GM19238 (cell line): ENCODE results near the gene CADPS2.

Source experiments
- DNase-seq: peaks from one replicate; pipeline ENCODE4 v3.0.0; 2011; ENCODE audit warnings: low spot score; ENCODE audit not compliant: insufficient read length

CADPS2 gene

GRCh38 chr7:122384528-122384927 lies 501.7 kb downstream of the CADPS2 start:
- DNase-seq: no peak

- DNase-seq: no peak
Observed at GRCh38 chr7:122383934-122384333, 502.3 kb downstream of the CADPS2 start.

DNA sequence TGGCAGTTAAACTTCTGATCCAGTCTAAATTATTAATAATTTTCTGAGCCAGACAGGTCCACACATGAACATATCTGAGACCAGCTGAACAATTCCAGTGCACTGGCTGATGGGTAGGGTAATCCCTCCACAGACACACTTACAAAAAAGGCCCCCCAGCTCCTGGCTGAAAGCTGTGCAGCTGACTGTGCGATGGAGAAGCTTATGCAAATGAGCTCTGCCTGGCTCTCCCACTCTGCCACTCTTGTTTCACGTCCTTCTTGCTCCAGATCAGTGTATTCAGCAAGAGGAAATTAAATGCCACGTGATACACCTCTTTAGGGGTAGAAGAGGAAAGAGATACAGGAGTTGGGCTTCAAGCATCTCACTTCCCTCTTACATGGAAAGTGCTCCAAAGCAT lies 505.3 kb downstream of the CADPS2 start:
- no peak for DNase-seq

GRCh38 chr7:122379491-122379890 lies 506.8 kb downstream of the CADPS2 start:
- no peak for DNase-seq

DNA sequence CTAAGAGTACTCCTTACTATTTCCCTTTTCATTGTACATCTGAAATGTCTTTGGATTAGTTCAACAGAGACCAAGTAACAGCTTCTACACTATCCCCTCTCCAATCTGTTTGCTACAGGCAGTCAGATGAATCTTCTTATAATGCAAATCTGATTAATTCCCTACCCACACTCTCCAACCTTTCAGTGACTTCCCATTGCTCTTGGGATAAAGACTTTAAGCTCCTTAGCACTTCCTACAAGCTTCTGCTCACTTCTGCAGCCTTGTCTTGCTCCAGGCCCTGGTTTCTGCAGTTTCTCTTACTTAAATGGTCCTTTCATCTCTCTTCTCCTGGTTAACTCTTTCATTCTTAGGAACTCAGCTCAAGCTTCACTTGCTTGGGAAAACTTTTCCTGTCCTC lies 516.5 kb downstream of the CADPS2 start:
- no peak for DNase-seq

DNA sequence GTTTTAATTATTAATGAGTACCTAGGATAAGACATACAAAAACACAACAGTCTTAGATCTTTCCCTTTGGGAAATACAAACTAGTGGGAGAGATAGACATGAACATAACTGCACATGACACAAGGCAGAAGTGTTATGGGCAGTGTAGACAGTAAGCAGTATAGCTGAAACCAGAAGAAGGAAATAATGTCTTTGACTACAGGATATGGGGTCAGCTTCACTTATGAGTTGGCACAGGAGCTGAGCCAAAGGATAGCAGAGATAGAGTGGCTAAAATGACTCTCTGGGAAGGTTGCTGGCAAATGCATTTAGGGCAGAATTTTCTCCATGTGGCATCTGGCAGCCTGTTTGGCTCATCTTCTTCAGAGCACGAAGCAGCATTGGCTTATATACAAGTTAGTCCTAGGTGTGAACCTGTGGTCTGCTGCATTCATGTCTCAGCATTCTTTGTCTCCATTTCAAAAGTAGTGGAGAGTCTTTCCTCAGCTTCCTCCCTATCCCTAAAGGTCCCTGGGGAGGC lies 521.4 kb downstream of the CADPS2 start:
- DNase-seq: no peak

DNA sequence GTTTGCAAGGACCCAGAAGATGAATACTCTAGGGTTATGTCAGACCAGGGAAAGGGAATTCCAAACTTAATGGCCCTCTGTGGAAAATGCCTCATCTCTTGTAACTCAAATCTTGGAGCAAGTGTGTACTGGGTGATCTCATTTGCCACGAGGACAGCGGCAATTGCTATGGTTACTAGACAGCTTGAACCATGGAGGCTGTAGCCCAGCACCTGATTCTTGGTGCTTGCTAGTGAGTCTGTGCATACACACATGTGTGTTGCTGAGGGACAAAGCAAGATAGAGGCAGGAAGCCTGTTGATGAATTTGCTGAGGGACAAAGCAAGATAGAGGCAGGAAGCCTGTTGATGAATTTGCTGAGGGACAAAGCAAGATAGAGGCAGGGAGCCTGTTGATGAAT lies 523.1 kb downstream of the CADPS2 start:
- DNase-seq: no peak

DNA sequence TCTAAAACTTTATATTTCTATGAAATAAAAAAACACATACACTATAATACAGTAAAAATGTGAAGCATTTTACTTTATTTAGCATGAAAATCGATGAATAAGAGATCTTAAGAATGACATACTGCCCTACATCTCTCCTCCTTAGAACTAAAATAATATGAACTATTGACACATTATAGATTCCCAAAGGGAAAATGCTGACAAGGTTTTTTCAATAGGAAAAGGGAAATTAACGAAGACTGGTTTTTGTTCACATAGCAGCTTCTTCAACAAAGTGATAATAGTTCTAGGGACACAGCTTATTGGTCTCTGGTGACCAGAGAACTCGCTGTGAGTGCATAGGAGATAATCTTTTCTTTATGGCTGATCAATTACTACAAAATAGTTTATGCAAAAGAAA lies 523.8 kb downstream of the CADPS2 start:
- no peak for DNase-seq

GRCh38 chr7:122354656-122355055 lies 531.6 kb downstream of the CADPS2 start:
- no peak for DNase-seq

- DNase-seq: no peak
Observed at GRCh38 chr7:122352454-122352853, 533.8 kb downstream of the CADPS2 start.

DNA sequence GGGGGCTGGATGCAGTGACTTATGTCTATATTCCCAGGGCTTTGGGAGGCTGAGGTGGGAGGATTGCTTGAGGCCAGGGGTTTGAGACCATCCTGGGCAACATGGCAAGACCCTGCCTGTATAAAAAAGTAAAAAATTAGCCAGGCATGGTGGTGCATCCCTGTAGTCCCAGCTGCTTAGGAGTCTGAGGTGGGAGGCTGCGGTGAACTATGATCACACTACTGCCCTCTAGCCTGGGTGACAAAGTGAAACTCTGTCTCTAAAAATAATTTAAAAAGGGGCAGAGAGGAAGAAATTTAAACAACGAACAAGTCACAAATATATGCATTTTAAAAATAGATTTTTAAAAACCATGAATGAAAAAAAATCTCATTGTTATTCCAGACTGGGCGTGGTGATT lies 535.6 kb downstream of the CADPS2 start:
- no peak for DNase-seq

DNA sequence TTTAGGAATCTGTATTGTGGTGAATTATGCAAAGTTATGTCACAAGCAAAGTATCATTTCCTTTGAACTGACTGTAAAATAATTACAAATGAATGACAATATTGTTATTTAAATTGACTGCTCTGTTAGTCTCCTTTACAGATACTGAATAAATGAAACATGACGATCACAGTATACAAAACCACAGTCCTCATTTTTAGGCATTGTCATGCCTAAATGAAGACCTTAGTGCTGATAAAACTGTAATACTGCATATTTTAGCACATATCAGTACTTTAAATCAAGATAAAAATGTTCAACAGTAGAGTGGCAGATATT lies 542.0 kb downstream of the CADPS2 start:
- DNase-seq: no peak

- DNase-seq: no peak
Observed at GRCh38 chr7:122343601-122344302, 542.5 kb downstream of the CADPS2 start.

DNA sequence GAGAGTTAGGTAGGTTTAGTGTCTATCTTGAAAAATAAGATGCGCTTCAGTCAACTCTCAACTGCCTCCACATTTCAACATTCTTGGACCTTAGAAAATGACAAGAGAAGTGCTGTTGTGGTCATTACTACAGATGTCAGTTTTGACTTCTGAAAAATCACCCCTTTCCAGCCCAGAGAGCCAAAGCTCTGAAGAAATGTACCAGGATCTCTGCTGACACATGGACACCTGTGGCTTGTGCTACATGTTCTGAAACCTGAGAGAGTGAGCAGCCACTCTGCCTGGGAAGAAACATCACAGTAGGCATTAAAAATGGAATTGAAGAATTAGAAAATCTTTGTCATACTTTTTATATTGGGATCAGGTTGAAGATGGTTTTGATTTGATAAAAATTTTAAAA lies 545.8 kb downstream of the CADPS2 start:
- no peak for DNase-seq

DNA sequence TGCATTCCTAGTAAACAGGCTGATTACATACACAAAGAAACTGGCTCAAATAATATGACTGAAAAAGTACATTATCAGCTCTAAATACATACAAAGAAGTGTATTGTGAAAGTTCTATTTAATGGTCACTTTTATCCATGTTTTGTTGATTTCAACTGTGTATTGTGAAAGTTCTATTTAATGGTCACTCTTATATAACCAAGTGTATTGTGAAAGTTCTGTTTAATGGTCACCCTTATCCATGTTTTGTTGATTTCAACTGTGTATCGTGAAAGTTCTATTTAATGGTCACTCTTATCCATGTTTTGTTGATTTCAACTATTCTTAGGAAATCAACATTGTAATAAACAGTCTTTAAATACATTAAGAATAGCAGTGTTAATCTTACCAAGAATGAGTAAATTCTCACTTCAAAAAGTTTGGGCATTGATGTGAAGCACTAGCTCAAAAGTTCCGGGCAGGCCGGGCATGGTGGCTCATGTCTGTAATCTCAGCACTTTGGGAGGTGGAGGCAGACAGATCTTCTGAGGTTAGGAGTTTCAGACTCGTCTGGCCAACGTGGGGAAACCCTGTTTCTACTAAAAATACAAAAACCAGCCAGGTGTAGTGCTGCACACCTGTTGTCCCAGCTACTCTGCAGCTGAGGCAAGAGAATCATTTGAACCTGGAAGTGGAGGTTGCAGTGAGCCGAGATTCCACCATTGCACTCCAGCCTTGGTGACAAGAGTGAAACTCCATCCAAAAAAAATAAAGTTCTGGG lies 546.9 kb downstream of the CADPS2 start:
- DNase-seq: no peak

DNA sequence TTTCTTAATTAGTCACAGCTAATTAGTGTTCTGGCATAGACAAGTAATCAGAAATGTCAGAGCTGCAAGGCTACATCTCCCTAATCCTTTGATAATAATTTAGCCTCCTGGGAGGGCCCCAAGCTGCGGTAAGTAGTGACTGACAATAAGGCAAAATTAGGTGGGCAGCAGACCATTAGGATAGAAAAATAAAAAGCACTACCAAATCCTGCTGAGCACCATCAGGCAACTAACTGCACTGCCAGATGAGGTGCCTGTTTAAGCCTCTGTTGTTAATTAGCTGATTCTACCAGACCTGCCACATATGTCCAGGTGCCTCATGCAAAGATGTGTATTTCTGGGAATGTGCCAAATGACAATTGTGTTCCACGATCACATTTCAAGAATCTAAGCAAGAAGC lies 549.2 kb downstream of the CADPS2 start:
- no peak for DNase-seq

- DNase-seq: no peak
Observed at GRCh38 chr7:122329145-122329802, 557.0 kb downstream of the CADPS2 start.

- no peak for DNase-seq
Observed at GRCh38 chr7:122327969-122328368, 558.3 kb downstream of the CADPS2 start.

- no peak for DNase-seq
Observed at GRCh38 chr7:122316467-122317388, 569.5 kb downstream of the CADPS2 start.

GRCh38 chr7:122315507-122316466 lies 570.5 kb downstream of the CADPS2 start:
- no peak for DNase-seq
